ENCODE results near the gene CCDC30.

The CCDC30 gene

DNA sequence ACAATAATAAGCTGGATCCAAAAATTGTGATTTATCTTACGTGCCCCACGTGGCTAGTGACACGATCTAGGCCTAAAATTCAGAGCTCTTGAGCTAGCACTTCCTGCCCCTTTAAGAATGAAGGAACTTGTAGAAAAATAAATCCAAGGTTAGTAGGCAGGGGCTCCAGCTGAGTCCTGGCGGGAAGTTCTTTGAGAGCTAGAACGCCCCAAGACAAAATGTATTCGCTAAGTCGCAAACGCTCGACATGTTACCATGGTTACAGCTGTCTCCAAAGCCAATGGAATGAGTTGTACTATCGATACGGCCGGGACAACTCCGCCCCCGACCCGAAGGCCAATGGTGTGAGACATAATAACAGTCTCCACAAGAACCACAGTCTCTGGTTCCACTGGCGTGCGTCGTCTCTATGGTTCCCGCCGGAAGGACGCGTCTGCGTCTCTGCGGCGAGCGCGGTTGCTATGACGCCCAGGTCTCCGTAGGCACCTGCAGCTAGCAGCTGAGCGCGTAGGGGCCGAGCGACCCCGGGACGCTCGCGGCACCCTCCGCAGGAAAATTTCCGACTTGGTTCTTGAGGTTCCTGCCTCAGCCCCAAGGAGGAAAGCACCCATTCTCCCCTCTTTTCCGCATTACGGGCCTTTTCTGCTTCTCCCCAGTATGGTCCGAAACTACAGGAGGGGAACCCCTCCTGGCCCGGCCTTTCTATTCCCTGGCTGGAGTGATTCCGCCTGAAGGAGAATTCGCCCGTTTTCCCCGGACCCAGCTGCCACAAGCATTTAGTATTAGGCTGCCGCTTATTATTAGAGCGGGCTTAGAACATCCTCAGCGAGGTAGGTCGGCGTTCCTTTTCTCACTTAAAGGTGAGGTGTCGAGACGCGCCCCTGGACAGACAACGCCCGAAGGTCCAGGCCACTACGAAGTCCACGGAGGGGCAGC lies at the start of gene CCDC30:
Gene CCDC30, plus strand, starts transcription at position 459 of the 936 bp plus-strand sequence. CDS start 17,266 bp downstream, outside the sequence.
- peak; percentile 93 for DNase-seq (ENCODE audit: low read depth in 2 of 2)

- no peak for DNase-seq (ENCODE audit: low read depth in 2 of 2)
Measured at GRCh38 chr1:42414551-42415496, 48.3 kb upstream of the CCDC30 start.

DNA sequence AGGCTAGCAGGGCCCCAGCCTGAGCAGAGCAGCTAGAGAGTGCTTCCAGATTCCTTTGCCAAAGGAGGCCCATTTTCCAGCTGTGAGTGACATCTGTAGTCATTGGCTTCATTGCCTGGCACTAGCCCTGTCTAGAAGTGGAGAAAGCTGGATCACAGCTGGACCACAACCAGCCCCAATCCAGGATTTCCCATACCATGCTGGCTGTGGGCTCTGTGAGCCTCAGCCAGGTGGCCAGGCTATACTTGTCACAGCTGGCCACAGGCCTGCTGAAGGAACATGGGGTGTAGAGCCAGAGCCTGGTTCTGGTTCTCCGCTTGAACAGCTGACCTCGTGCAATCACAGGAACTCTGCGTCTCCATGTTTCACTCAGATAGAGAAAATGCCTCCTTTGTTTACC lies 45.9 kb upstream of the CCDC30 start:
- DNase-seq (ENCODE audit: low read depth in 2 of 2), result no peak

- no peak for DNase-seq (ENCODE audit: low read depth in 2 of 2)
Measured at GRCh38 chr1:42418516-42418915, 44.6 kb upstream of the CCDC30 start.

GRCh38 chr1:42419126-42419821 lies 43.8 kb upstream of the CCDC30 start:
- no peak for DNase-seq (ENCODE audit: low read depth in 2 of 2)

DNA sequence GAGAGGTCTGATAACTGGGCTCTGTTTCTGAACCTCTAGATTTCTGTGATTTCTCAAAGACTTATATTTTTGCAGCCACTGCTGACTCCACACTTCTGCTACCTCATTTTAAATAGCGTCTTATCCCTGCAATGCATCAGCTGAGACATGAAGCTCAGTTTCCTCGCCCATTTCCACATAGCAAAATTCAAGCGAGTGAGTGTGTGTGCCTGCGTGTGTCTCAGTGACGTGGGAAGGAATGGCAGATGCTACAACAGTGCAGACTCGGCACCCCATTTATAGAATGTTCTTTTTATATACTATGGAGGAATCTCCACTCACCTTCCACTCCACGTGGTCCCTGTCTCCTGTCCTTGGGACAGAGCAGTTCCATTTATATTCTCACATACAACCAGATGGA lies 43.0 kb upstream of the CCDC30 start:
- DNase-seq (ENCODE audit: low read depth in 2 of 2), result no peak

GRCh38 chr1:42420911-42421585 lies 42.0 kb upstream of the CCDC30 start:
- no peak for DNase-seq (ENCODE audit: low read depth in 2 of 2)

- no peak for DNase-seq (ENCODE audit: low read depth in 2 of 2)
Measured at GRCh38 chr1:42422737-42423136, 40.3 kb upstream of the CCDC30 start.

GRCh38 chr1:42423681-42424080 lies 39.4 kb upstream of the CCDC30 start:
- DNase-seq (ENCODE audit: low read depth in 2 of 2), result no peak

- no peak for DNase-seq (ENCODE audit: low read depth in 2 of 2)
Measured at GRCh38 chr1:42424201-42424600, 38.9 kb upstream of the CCDC30 start.

- no peak for DNase-seq (ENCODE audit: low read depth in 2 of 2)
Measured at GRCh38 chr1:42427240-42427639, 35.8 kb upstream of the CCDC30 start.

- DNase-seq (ENCODE audit: low read depth in 2 of 2), result no peak
Measured at GRCh38 chr1:42429603-42430002, 33.5 kb upstream of the CCDC30 start.

- no peak for DNase-seq (ENCODE audit: low read depth in 2 of 2)
Measured at GRCh38 chr1:42430286-42431135, 32.6 kb upstream of the CCDC30 start.

DNA sequence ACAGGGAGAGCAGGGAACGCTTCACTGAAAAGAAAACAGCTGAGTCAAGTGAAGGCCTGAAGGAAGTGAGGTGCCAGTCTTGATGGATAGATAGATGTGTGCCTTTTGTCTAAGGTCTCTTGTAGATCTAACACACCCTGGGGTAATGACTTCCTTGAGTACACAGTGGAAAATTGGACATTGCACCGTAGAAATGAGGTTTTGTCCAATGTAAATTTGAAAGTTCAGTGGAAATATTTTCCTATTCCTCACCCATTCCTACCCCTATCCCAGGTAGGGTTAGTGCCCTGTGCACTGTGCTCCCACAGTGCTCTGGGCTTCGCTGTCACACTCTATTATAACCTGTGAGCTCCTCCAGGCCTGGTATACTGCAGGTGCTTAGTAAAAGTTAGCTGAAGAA lies 31.6 kb upstream of the CCDC30 start:
- no peak for DNase-seq (ENCODE audit: low read depth in 2 of 2)

GRCh38 chr1:42432714-42433113 lies 30.4 kb upstream of the CCDC30 start:
- no peak for DNase-seq (ENCODE audit: low read depth in 2 of 2)

DNA sequence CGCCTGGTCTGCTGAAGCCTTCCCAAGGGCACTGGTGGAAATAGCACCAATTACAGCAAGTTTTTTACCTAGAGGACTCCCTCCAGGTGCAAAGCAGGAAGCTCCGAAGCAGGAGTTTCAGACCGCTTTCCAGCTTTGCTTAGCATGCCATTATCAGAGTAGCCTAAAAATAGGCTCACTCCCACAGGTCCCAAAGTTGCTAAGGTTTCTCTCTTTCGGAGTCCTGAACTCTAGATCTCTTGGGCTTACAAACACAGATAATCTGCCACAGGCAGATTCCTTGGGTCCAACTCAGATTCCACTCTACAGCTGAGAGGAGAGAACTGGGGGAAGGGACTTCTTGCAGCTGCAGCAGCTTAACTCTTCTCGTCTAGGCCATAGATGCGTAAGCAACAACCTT lies 29.7 kb upstream of the CCDC30 start:
- no peak for DNase-seq (ENCODE audit: low read depth in 2 of 2)

DNA sequence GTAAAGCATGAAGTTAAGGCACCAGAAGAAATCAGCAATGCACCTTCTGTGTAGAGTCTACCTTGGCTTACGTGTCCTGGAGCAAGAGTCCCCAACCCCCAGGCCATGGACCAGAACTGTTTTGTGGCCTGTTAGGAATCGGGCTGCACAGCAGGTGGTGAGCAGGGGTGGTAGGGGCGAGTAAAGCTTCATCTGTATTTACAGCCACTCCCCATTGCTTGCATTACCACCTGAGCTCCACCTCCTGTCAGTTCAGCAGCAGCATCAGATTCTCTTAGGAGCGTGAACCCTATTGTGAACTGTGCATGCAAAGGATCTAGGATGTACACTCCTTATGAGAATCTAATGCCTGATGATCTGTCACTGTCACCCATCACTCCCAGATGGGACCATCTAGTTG lies 28.7 kb upstream of the CCDC30 start:
- no peak for DNase-seq (ENCODE audit: low read depth in 2 of 2)

GRCh38 chr1:42439940-42440339 lies 23.1 kb upstream of the CCDC30 start:
- DNase-seq (ENCODE audit: low read depth in 2 of 2), result no peak

- DNase-seq (ENCODE audit: low read depth in 2 of 2), result no peak
Measured at GRCh38 chr1:42442662-42443061, 20.4 kb upstream of the CCDC30 start.

- no peak for DNase-seq (ENCODE audit: low read depth in 2 of 2)
Measured at GRCh38 chr1:42449256-42449655, 13.8 kb upstream of the CCDC30 start.

All from stimulated activated CD4-positive, alpha-beta T cell treated with anti-CD3 and anti-CD28 coated beads, Interleukin-12 subunit alpha, Interleukin-12 subunit beta, amount 100 ng/mL, for 24 hours (primary cell).